ENCODE data around the gene BRSK1. TPM values are rescaled to one million over a fixed set of nuclear protein-coding genes. Genes with fewer than 3 reads are reported as not detected.

BRSK1 gene
- total RNA-seq, 1 experiment from 2014 or later = 8.7 TPM

DNA sequence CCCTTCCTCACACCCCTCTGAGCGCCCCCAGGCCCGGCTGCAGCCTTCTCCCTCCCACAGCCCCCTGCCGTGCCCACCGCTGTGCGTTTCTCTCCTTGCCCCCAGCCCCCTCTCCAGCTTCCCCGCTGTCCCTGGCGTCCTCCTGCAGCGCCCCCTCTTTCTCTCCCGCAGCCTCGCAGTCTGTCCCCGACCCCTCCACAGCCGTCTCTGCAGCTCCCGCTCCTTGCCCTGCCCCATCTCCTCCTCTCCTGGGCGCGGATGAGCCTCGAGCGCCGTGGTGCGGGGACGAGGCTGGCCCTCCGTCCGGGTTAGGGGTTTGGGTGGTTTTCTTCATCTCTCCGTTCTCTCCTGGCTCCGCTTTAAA, 57.0 kb downstream of the BRSK1 start:
- DNase-seq (no peak), ATAC-seq (no peak)
- Histone ChIP-seq H3F3A (ENCODE audit: low read length, unreplicated experiment) (no peaks in the 10 kb centered on the region), H3K27me3 (ENCODE audit: low read length) (no peaks in the 10 kb centered on the region), H3K4me1 (ENCODE audit: insufficient read depth, low read length) (peaks cover 26% of the 10 kb centered on the region), H3K9ac (ENCODE audit: low read length) (peak overlapping the region; percentile 88), H4K20me1 (ENCODE audit: low read length) (no peaks in the 10 kb centered on the region), H3K36me3 (ENCODE audit: low read depth, low read length) (no peaks in the 10 kb centered on the region), H2AFZ (ENCODE audit: low read length) (no peak overlapping the region; the same call in 1 of the 2 replicates), H3K9me3 (ENCODE audit: low read length) (no peaks in the 10 kb centered on the region), H3K4me3 (ENCODE audit: low read length) (peak overlapping the region; percentile 80), H3K27ac (ENCODE audit: low read length) (peak overlapping the region; percentile 38), H3K9me2 (replicated peaks; ENCODE audit: low read length) (no peaks in the 10 kb centered on the region), H3K79me2 (ENCODE audit: low read length) (peaks cover 11% of the 10 kb centered on the region), H3K4me2 (ENCODE audit: low read length) (peak overlapping the region; percentile 97)
- CTCF ChIA-PET = no interaction called here
- TF ChIP-seq EZH2 (IDR thresholded peaks at IDR 0.05; ENCODE audit: low read length, unreplicated experiment) (no peak), EZH2phosphoT487 (IDR thresholded peaks at IDR 0.05; ENCODE audit: borderline replicate concordance, low read length) (no peak)
- TF ChIP-seq, protein P1, sequence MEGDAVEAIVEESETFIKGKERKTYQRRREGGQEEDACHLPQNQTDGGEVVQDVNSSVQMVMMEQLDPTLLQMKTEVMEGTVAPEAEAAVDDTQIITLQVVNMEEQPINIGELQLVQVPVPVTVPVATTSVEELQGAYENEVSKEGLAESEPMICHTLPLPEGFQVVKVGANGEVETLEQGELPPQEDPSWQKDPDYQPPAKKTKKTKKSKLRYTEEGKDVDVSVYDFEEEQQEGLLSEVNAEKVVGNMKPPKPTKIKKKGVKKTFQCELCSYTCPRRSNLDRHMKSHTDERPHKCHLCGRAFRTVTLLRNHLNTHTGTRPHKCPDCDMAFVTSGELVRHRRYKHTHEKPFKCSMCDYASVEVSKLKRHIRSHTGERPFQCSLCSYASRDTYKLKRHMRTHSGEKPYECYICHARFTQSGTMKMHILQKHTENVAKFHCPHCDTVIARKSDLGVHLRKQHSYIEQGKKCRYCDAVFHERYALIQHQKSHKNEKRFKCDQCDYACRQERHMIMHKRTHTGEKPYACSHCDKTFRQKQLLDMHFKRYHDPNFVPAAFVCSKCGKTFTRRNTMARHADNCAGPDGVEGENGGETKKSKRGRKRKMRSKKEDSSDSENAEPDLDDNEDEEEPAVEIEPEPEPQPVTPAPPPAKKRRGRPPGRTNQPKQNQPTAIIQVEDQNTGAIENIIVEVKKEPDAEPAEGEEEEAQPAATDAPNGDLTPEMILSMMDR (conservative IDR thresholded peaks at IDR 0.05; ENCODE audit: low read depth, low read length) = peak; percentile 44
- intact Hi-C loops (cut with micrococcal nuclease) = no loop called here
- BruUV-seq (replicated peaks) = no TSS peak
- POLR2A ChIA-PET (ENCODE audit: unreplicated experiment) = no interaction called here

DNA sequence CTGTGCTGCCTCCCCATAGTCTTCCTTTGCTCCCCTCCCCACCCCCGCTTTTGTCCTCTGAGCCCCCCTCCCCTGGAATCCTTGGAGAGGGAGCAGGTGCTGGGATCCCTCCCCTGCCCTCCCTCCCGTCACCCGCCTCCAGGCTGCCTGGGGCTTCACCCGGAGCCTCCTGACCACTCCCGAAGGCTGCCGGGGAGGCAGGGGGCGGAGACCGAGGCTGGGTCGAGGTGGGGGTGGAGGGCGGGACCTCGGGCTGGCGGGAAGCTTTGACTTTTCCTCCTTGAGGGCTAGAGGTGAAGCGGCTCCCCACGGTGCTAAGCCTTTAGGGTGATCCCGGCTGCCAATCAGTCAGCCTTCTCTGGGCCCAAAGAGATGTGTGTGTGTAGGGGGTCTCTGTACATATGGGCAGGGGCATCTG, 57.4 kb downstream of the BRSK1 start:
- no peaks in the 10 kb centered on the region for H3K27me3 ChIP-seq (ENCODE audit: low read length)
- CTCF ChIA-PET = interaction anchor here (0.5 to 0.7 kb wide), 2 partner anchors 13 to 43 kb away, joined by 3 to 12 read pairs; partner anchors contain the start of gene TMEM238
- H3K79me2 ChIP-seq (ENCODE audit: low read length) = peaks cover 11% of the 10 kb centered on the region
- POLR2A ChIA-PET (ENCODE audit: unreplicated experiment) = interaction anchor here (0.6 kb wide), 1 partner anchor 14 kb away, joined by 3 read pairs; no protein-coding TSS in a partner anchor
- H3K4me1 ChIP-seq (ENCODE audit: insufficient read depth, low read length) = peaks cover 27% of the 10 kb centered on the region
- no peaks in the 10 kb centered on the region for H3F3A ChIP-seq (ENCODE audit: low read length, unreplicated experiment)
- peak; percentile 62 for DNase-seq
- peak overlapping the region; percentile 97 for H3K4me2 ChIP-seq (ENCODE audit: low read length)
- peak overlapping the region; percentile 88 for H3K9ac ChIP-seq (ENCODE audit: low read length)
- H3K36me3 ChIP-seq (ENCODE audit: low read depth, low read length) = no peaks in the 10 kb centered on the region
- H3K4me3 ChIP-seq (ENCODE audit: low read length) = peak overlapping the region; percentile 80
- TF ChIP-seq, protein P1 (conservative IDR thresholded peaks at IDR 0.05; ENCODE audit: low read depth, low read length) = no peak
- TF ChIP-seq EZH2phosphoT487 (IDR thresholded peaks at IDR 0.05; ENCODE audit: borderline replicate concordance, low read length) (no peak), EZH2 (IDR thresholded peaks at IDR 0.05; ENCODE audit: low read length, unreplicated experiment) (no peak)
- no peak overlapping the region; the same call in 1 of the 2 replicates for H2AFZ ChIP-seq (ENCODE audit: low read length)
- 0 out of 2 replicates have a peak overlapping the region, but pooled peaks have one; percentile 38 for H3K27ac ChIP-seq (ENCODE audit: low read length)
- no peaks in the 10 kb centered on the region for H3K9me3 ChIP-seq (ENCODE audit: low read length)
- H3K9me2 ChIP-seq (replicated peaks; ENCODE audit: low read length) = no peaks in the 10 kb centered on the region
- intact Hi-C loops (cut with micrococcal nuclease) = no loop called here
- BruUV-seq (replicated peaks) = no TSS peak
- H4K20me1 ChIP-seq (ENCODE audit: low read length) = no peaks in the 10 kb centered on the region
- no peak for ATAC-seq

Measured in PC-3 (cell line).